Thyroid gland (tissue), 4 donors: ENCODE results near the gene MZT2B. TPM values are rescaled to one million over a fixed set of nuclear protein-coding genes. Genes with fewer than 3 reads are reported as not detected.
A peak's percentile ranks its signal among the peaks of the same experiment; 100 is the strongest.
"Not testable (repeated sequence)": the region's sequence is repeated elsewhere in the genome, so short reads cannot be mapped to it uniquely, and the experiment has no call there.

Experiments used
- DNase-seq, 2 donors: peaks; one replicate each; pipeline ENCODE4 v3.0.0-alpha.2; 2019
- H3K27ac ChIP-seq, 3 donors: fragments of 200-600 bp; sonication (generic); 1 replicate in 2 of 3; 2 replicates in 1 of 3; pipeline ENCODE4 v1.5.1; 2016 to 2019; ENCODE audit warnings: mild to moderate bottlenecking in 1 of 3, moderate library complexity in 1 of 3
- H3K27me3 ChIP-seq: fragments of 200-600 bp; sonication (generic); one replicate; pipeline ENCODE4 v1.5.1; 2019
- H3K36me3 ChIP-seq, 2 donors: fragments of 200-600 bp; sonication (generic); one replicate each; pipeline ENCODE4 v1.5.1; 2016 to 2019
- H3K4me1 ChIP-seq, 2 donors: fragments of 200-600 bp; sonication (generic); one replicate each; pipeline ENCODE4 v1.5.1; 2017 to 2019
- H3K4me3 ChIP-seq, 3 donors: fragments of 200-600 bp; sonication (generic); replicated peaks in 1 of 3; 1 replicate in 2 of 3; 2 replicates in 1 of 3; pipeline ENCODE4 v1.5.1; 2016; ENCODE audit warnings: mild to moderate bottlenecking in 1 of 3
- H3K9me3 ChIP-seq: fragments of 200-600 bp; sonication (generic); one replicate; pipeline ENCODE4 v1.5.1; 2017
- CTCF ChIP-seq, 6 experiments: fragments of 200-600 bp in 3 of 6; fragments of 450-650 bp in 3 of 6; sonication (generic) in 3 of 6; IDR thresholded peaks; one replicate each; pipeline ENCODE4 v1.5.1; 2016 to 2019; ENCODE audit warnings: antibody characterized with exemption in 6 of 6, mild to moderate bottlenecking in 2 of 6, inconsistent platforms in 1 of 6, moderate library complexity in 1 of 6
- POLR2A ChIP-seq, 2 donors: fragments of 450-650 bp; IDR thresholded peaks; one replicate each; pipeline ENCODE4 v1.6.1; 2017; ENCODE audit warnings: antibody characterized with exemption in 2 of 2, mild to moderate bottlenecking in 2 of 2, moderate library complexity in 1 of 2
- WGBS, 2 donors: methylation state at CpG; one replicate each; pipeline ENCODE4 v1.1.5; 2017; 5-methylcytosine and 5-hydroxymethylcytosine counted together
- intact Hi-C: fragments of 100-400 bp; cut with DNase I; formaldehyde crosslinking; loops from one replicate; pipeline ENCODE4 v1.15.1; 2023
- total RNA-seq, 4 donors: library from RNA; depleted of rRNA; stranded (reverse); fragments of >200 nt; gene quantifications; one replicate each; pipeline ENCODE4 v1.2.3, GENCODE V29; 2016

Gene MZT2B
- total RNA-seq, 4 donors from 2014 or later = 135 to 237 (median 221) TPM

- H3K4me1 ChIP-seq, H3K27ac ChIP-seq, DNase-seq, H3K27me3 ChIP-seq, intact Hi-C loops, H3K9me3 ChIP-seq, H3K4me3 ChIP-seq, H3K36me3 ChIP-seq: not testable (repeated sequence)
- WGBS, 2 donors = 90 to 100% methylated on average over 2 to 6 of the region's 22 CpGs
Observed at GRCh38 chr2:130141645-130142370, 40.3 kb upstream of the MZT2B start.

- H3K36me3 ChIP-seq, H3K4me3 ChIP-seq, H3K27ac ChIP-seq, H3K4me1 ChIP-seq, H3K27me3 ChIP-seq, H3K9me3 ChIP-seq, DNase-seq, intact Hi-C loops: not testable (repeated sequence)
- WGBS, 2 donors = 81 to 85% methylated on average over 4 to 8 of the region's 13 CpGs
Observed at GRCh38 chr2:130142396-130143265, 39.4 kb upstream of the MZT2B start.

- intact Hi-C loops, H3K4me1 ChIP-seq, DNase-seq, H3K27me3 ChIP-seq, H3K36me3 ChIP-seq, H3K27ac ChIP-seq, H3K9me3 ChIP-seq: not testable (repeated sequence)
- H3K4me3 ChIP-seq = peak overlapping the region in 1 of 3 donors; percentile 4
- WGBS, 2 donors = 41 to 60% methylated on average over 17 to 20 of the region's 28 CpGs
Observed at GRCh38 chr2:130143266-130144039, 38.6 kb upstream of the MZT2B start.

GRCh38 chr2:130145006-130145414, 37.1 kb upstream of the MZT2B start, which contains the start of gene CCDC74B:
Gene CCDC74B, minus strand, starts transcription at chr2:130145112. Its CDS starts 116 bp downstream, at chr2:130144996.
- H3K27me3 ChIP-seq, H3K4me1 ChIP-seq, H3K9me3 ChIP-seq, H3K36me3 ChIP-seq, intact Hi-C loops: not testable (repeated sequence)
- H3K27ac ChIP-seq = peak within 1 kb of the TSS in 1 of 3 donors; percentile 49
- peak in 1 of 2 donors; percentile 41 for TF ChIP-seq POLR2A (IDR thresholded peaks at IDR 0.05)
- DNase-seq = peak; percentile 74 to 78
- H3K4me3 ChIP-seq = peak within 1 kb of the TSS in 1 of 3 donors; percentile 12
- 11 to 15% methylated on average over 12 to 17 of the region's 30 CpGs for WGBS, 2 donors

- H3K4me1 ChIP-seq, H3K27me3 ChIP-seq, DNase-seq, intact Hi-C loops, H3K4me3 ChIP-seq, H3K9me3 ChIP-seq, H3K27ac ChIP-seq: not testable (repeated sequence)
- peaks cover 13 to 15% of the 10 kb centered on the region in 2 donors for H3K36me3 ChIP-seq
- WGBS, 2 donors = 32 to 34% methylated on average over 6 of the region's 6 CpGs
Observed at GRCh38 chr2:130148515-130148914, 33.5 kb upstream of the MZT2B start.

- H3K4me3 ChIP-seq = no peak overlapping the region
- H3K4me1 ChIP-seq = peaks cover under 1 to 2% of the 10 kb centered on the region in 2 donors
- DNase-seq = no peak
- peaks cover 13 to 19% of the 10 kb centered on the region in 2 donors for H3K36me3 ChIP-seq
- WGBS, 2 donors = 91 to 95% methylated on average over 23 of the region's 23 CpGs
- TF ChIP-seq POLR2A (IDR thresholded peaks at IDR 0.05) (no peak), CTCF (IDR thresholded peaks at IDR 0.05) (no peak)
- no peaks in the 10 kb centered on the region for H3K9me3 ChIP-seq
- H3K27ac ChIP-seq = no peak overlapping the region
- intact Hi-C loops = no loop called here
- no peaks in the 10 kb centered on the region for H3K27me3 ChIP-seq
Observed at GRCh38 chr2:130150181-130151144, 31.6 kb upstream of the MZT2B start.

GRCh38 chr2:130151145-130151512, 30.9 kb upstream of the MZT2B start:
- DNase-seq, H3K4me3 ChIP-seq, H3K9me3 ChIP-seq, H3K27ac ChIP-seq, H3K27me3 ChIP-seq, H3K4me1 ChIP-seq, intact Hi-C loops: not testable (repeated sequence)
- 50 to 66% methylated on average over 2 to 5 of the region's 5 CpGs for WGBS, 2 donors
- H3K36me3 ChIP-seq = peaks cover 13 to 19% of the 10 kb centered on the region in 2 donors

GRCh38 chr2:130152136-130152815, 29.8 kb upstream of the MZT2B start:
- WGBS, 2 donors = 94 to 96% methylated on average over 26 to 27 of the region's 27 CpGs
- peaks cover 13 to 19% of the 10 kb centered on the region in 2 donors for H3K36me3 ChIP-seq

More at GRCh38 chr2:130152136-130152815, 29.8 kb upstream of the MZT2B start:
- H3K4me1 ChIP-seq = peaks cover 11 to 15% of the 10 kb centered on the region in 2 donors
- H3K9me3 ChIP-seq, H3K4me3 ChIP-seq, DNase-seq, H3K27me3 ChIP-seq, H3K27ac ChIP-seq, intact Hi-C loops: not testable (repeated sequence)
